ENCODE measurements around the gene CDH13. TPM values are rescaled to one million over a fixed set of nuclear protein-coding genes. Genes with fewer than 3 reads are reported as not detected.

CDH13 gene
- total RNA-seq, 4 donors from 2014 or later: 6.4 to 19.7 (median 11.7) TPM

DNA sequence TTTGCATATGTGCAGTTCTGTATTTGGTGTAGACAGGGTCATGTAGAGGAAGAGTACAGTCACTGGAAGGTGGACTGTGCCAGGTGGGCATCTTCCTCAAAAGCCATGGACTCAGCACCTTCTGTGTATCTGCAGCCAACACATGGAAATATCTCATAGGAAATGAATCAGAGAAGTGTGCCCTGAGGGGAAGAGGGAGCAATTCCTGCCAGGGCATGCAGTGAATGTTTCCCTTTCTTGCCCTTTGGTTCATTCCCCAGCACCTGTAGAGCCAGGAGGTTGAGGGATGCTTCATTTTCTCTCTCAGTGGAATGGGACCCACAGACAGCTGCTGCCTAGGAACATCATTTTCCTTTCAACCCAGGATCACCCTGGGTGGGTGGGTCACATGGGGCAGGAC is 1034.9 kb downstream of the CDH13 start:
- TF ChIP-seq CTCF (IDR thresholded peaks at IDR 0.05; ENCODE audit: low read depth): no peak

DNA sequence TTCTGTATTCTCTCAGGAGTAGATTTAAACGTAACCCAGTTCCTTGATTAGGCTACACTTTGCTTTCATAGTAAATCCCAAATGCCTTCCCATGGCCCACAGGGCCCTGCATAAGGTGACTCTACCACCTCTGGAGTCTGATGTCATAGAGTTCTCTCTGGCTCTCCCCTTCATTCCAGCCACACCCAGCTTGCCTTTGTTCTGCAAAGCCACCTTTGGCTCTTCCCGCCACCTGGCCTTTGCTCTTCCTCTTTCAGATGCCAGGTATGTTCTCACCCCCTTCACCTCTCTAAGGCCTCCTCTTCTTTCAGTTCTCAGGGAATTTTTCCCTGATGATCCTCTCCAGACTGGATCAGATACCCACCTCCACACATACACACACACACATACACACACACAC is 1039.7 kb downstream of the CDH13 start:
- no peak for TF ChIP-seq CTCF (IDR thresholded peaks at IDR 0.05; ENCODE audit: low read depth)

DNA sequence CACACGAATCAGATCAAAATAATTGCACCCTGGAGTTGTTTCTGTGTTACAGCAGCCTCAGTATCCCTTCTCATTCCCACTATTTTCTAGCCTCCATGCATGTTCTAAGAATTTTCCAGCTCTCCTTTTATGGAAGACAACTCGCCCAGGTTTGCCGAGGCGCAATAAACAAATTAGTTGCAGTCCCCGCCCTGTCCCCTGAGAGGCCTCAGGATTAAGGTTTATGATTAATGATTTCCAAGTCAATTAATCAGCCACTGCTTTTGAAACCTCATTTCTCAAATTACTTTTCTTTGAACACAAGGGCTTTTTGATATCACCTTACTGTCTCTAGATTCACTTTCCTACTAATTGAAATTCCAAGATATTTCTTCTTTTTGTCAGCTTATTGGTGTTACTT is 1042.7 kb downstream of the CDH13 start:
- TF ChIP-seq CTCF (IDR thresholded peaks at IDR 0.05; ENCODE audit: low read depth): no peak

- TF ChIP-seq CTCF (IDR thresholded peaks at IDR 0.05; ENCODE audit: low read depth): no peak
Measured at GRCh38 chr16:83674931-83675535, 1048.3 kb downstream of the CDH13 start.

DNA sequence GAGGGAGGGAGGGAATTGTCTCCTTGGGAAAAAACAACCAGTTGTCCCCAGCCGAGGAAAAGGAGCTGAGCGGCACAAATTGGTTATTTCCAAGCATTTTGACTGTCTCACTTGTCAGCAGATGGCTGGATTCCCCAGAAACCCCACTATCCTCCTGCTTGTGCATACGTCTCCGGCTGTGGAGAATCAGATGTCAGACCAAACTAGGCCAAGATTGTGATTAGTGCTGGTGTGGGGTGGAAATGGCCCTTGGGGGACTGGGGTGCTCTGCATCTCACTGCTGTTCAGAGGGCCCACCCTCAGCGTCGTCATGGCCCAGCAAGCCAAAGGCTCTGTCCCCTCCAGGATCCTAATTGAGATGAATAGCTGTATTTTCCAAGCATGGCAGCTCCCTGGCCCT is 1049.3 kb downstream of the CDH13 start:
- TF ChIP-seq CTCF (IDR thresholded peaks at IDR 0.05; ENCODE audit: low read depth): no peak

GRCh38 chr16:83680980-83681379 is 1054.2 kb downstream of the CDH13 start:
- TF ChIP-seq CTCF (IDR thresholded peaks at IDR 0.05; ENCODE audit: low read depth): no peak

GRCh38 chr16:83681381-83681956 is 1054.7 kb downstream of the CDH13 start:
- no peak for TF ChIP-seq CTCF (IDR thresholded peaks at IDR 0.05; ENCODE audit: low read depth)
